Esophagus squamous epithelium (tissue), 4 donors: Measurements from ENCODE around the gene PTPRD.

Experiments used
- CTCF ChIP-seq, 6 experiments: fragments of 450-650 bp in 4 of 6; fragments of 200-600 bp in 2 of 6; sonication (generic) in 2 of 6; IDR thresholded peaks; one replicate each; pipeline ENCODE4 v1.5.1; 2016 to 2019; ENCODE audit warnings: antibody characterized with exemption in 6 of 6, mild to moderate bottlenecking in 4 of 6, moderate library complexity in 4 of 6
- POLR2A ChIP-seq, 4 donors: fragments of 450-650 bp; IDR thresholded peaks; one replicate each; pipeline ENCODE4 v1.6.1; 2017; ENCODE audit warnings: antibody characterized with exemption in 4 of 4, mild to moderate bottlenecking in 4 of 4, moderate library complexity in 3 of 4

- no peak for TF ChIP-seq CTCF (IDR thresholded peaks at IDR 0.05)
- no peak for TF ChIP-seq POLR2A (IDR thresholded peaks at IDR 0.05)
Observed at GRCh38 chr9:8644571-8644970, 1968.2 kb downstream of the PTPRD start.
